ENCODE measurements around the gene PCSK5.

DNA sequence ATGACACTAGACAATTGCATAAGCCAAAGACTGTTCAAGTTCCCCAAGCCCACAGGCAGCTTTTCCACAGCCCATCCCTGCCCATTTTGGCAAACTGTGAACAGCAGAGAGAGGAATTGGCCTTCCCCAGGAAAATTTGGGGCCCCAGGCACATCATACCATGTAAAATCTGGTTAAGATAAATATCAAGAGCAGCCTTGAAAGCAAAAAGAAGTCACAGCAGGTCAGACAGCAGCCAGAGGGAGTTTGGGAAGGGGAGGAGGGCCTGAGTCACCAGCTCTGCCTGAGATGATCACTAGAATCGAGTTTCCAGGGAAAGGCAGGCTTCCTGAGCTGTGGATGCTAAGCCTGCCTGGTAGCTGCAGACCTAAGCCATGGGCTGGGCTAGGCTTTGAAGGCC, 324.6 kb downstream of the PCSK5 start:
- no peak for TF ChIP-seq POLR2A (IDR thresholded peaks at IDR 0.05)
- TF ChIP-seq, protein P1, sequence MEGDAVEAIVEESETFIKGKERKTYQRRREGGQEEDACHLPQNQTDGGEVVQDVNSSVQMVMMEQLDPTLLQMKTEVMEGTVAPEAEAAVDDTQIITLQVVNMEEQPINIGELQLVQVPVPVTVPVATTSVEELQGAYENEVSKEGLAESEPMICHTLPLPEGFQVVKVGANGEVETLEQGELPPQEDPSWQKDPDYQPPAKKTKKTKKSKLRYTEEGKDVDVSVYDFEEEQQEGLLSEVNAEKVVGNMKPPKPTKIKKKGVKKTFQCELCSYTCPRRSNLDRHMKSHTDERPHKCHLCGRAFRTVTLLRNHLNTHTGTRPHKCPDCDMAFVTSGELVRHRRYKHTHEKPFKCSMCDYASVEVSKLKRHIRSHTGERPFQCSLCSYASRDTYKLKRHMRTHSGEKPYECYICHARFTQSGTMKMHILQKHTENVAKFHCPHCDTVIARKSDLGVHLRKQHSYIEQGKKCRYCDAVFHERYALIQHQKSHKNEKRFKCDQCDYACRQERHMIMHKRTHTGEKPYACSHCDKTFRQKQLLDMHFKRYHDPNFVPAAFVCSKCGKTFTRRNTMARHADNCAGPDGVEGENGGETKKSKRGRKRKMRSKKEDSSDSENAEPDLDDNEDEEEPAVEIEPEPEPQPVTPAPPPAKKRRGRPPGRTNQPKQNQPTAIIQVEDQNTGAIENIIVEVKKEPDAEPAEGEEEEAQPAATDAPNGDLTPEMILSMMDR (IDR thresholded peaks at IDR 0.05), result no peak
- no peak for TF ChIP-seq POLR2AphosphoS5 (IDR thresholded peaks at IDR 0.05)

Measured in prostate gland (tissue), 2 donors.